Peyer's patch (tissue), 4 donors: ENCODE data around the gene PPP1R12B. TPM values are rescaled to one million over a fixed set of nuclear protein-coding genes. Genes with fewer than 3 reads are reported as not detected.

ENCODE experiments used
- DNase-seq, 3 donors: peaks; one replicate each; pipeline ENCODE4 v3.0.0-alpha.2; 2017 to 2019
- H3K27ac ChIP-seq, 4 donors: fragments of 200-600 bp; sonication (generic); one replicate each; pipeline ENCODE4 v1.5.1; 2016 to 2019
- H3K27me3 ChIP-seq, 2 donors: fragments of 200-600 bp; sonication (generic); one replicate each; pipeline ENCODE4 v1.5.1; 2019
- H3K36me3 ChIP-seq, 3 donors: fragments of 200-600 bp; sonication (generic); one replicate each; pipeline ENCODE4 v1.5.1; 2016 to 2019
- H3K4me1 ChIP-seq, 4 donors: fragments of 200-600 bp; sonication (generic); one replicate each; pipeline ENCODE4 v1.5.1; 2016 to 2019
- H3K4me3 ChIP-seq, 4 donors: fragments of 200-600 bp; sonication (generic); 1 replicate in 3 of 4; 2 replicates in 1 of 4; pipeline ENCODE4 v1.5.1; 2016 to 2019; ENCODE audit warnings: mild to moderate bottlenecking in 1 of 4
- H3K9me3 ChIP-seq, 4 donors: fragments of 200-600 bp; sonication (generic); one replicate each; pipeline ENCODE4 v1.5.1; 2016 to 2019; ENCODE audit warnings: mild to moderate bottlenecking in 1 of 4
- POLR2A ChIP-seq, 2 donors: fragments of 450-650 bp; IDR thresholded peaks; one replicate each; pipeline ENCODE4 v1.5.1; 2017; ENCODE audit warnings: antibody characterized with exemption in 2 of 2, mild to moderate bottlenecking in 2 of 2, moderate library complexity in 2 of 2
- total RNA-seq, 4 donors: library from RNA; depleted of rRNA; stranded (reverse); fragments of >200 nt; gene quantifications; one replicate each; pipeline ENCODE4 v1.1.0, GENCODE V29; 2016
- TF ChIP-seq, protein P1 (sequence below), 6 experiments: fragments of 450-650 bp in 4 of 6; fragments of 200-600 bp in 2 of 6; sonication (generic) in 1 of 6; IDR thresholded peaks; one replicate each; pipeline ENCODE4 v1.5.1; 2017 to 2019; ENCODE audit warnings: antibody characterized with exemption in 6 of 6, mild to moderate bottlenecking in 3 of 6, moderate library complexity in 1 of 6

The PPP1R12B gene
- total RNA-seq, 4 donors from 2014 or later, result 33.1 to 131 (median 90.8) TPM

DNA sequence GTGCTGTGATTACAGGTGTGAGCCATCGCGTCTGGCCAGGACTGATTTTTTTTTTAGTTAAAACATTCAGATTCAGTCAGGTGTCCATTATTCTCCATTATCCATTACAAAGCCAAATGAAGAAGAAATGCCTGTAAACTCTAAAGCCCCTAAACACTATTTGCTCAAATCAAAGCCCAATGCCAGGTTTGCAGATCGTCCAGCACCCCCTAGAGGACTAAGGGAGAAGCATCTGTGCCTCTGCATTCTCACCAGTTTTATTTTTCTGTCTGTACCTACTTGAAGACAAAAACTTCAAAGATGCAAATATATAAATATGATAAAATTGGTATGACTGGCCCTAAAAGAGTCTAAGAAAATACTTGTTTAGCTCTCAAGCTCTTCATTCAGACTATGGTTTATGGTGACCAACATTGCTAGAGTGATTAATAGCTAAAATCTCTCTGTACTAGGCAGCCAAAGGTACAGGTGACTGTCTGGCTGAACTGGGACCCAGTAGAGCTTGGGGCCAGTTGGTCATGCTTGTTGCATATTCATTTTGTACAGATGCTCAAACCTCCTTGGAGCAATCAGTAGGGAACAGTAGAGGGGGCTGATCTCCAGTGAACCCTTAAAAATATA is 223.3 kb downstream of the PPP1R12B start:
- DNase-seq, result peak in 1 of 3 donors; percentile 56
- peaks cover 0 to 25% (median 0%) of the 10 kb centered on the region in 4 donors for H3K4me1 ChIP-seq
- H3K27ac ChIP-seq, result no peak overlapping the region
- TF ChIP-seq, protein P1, sequence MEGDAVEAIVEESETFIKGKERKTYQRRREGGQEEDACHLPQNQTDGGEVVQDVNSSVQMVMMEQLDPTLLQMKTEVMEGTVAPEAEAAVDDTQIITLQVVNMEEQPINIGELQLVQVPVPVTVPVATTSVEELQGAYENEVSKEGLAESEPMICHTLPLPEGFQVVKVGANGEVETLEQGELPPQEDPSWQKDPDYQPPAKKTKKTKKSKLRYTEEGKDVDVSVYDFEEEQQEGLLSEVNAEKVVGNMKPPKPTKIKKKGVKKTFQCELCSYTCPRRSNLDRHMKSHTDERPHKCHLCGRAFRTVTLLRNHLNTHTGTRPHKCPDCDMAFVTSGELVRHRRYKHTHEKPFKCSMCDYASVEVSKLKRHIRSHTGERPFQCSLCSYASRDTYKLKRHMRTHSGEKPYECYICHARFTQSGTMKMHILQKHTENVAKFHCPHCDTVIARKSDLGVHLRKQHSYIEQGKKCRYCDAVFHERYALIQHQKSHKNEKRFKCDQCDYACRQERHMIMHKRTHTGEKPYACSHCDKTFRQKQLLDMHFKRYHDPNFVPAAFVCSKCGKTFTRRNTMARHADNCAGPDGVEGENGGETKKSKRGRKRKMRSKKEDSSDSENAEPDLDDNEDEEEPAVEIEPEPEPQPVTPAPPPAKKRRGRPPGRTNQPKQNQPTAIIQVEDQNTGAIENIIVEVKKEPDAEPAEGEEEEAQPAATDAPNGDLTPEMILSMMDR (IDR thresholded peaks at IDR 0.05), result peak; percentile 46 to 80 (median 74)
- TF ChIP-seq POLR2A (IDR thresholded peaks at IDR 0.05), result no peak
- H3K27me3 ChIP-seq, result no peaks in the 10 kb centered on the region
- H3K36me3 ChIP-seq, result peaks cover 0 to 41% (median 0%) of the 10 kb centered on the region in 3 donors
- H3K4me3 ChIP-seq, result no peak overlapping the region
- H3K9me3 ChIP-seq, result no peaks in the 10 kb centered on the region

DNA sequence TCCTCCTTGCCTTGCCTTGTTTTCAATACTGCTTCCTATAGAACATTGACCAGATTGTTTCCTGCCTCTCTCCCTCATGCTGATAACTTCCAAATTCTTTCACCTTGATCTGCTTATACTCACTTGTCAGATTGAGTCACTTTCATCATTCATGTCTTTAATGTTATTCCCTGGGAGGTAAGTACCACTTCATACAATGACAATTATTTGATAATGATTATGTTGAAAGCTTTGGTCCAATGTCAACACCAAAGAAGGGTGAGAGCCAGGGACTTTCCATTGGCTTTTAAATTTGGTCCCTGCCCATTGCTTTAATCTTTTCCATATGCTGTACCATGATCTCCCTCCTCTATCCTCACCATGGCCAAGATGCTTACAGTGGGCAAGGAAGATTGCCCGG is 224.4 kb downstream of the PPP1R12B start:
- Histone ChIP-seq H3K27ac (no peak overlapping the region), H3K27me3 (no peaks in the 10 kb centered on the region), H3K9me3 (no peaks in the 10 kb centered on the region), H3K36me3 (peaks cover 0 to 35% (median 0%) of the 10 kb centered on the region in 3 donors), H3K4me1 (peaks cover 0 to 19% (median 0%) of the 10 kb centered on the region in 4 donors), H3K4me3 (no peak overlapping the region)
- DNase-seq, result no peak
- TF ChIP-seq, protein P1 (IDR thresholded peaks at IDR 0.05), result no peak
- no peak for TF ChIP-seq POLR2A (IDR thresholded peaks at IDR 0.05)

DNA sequence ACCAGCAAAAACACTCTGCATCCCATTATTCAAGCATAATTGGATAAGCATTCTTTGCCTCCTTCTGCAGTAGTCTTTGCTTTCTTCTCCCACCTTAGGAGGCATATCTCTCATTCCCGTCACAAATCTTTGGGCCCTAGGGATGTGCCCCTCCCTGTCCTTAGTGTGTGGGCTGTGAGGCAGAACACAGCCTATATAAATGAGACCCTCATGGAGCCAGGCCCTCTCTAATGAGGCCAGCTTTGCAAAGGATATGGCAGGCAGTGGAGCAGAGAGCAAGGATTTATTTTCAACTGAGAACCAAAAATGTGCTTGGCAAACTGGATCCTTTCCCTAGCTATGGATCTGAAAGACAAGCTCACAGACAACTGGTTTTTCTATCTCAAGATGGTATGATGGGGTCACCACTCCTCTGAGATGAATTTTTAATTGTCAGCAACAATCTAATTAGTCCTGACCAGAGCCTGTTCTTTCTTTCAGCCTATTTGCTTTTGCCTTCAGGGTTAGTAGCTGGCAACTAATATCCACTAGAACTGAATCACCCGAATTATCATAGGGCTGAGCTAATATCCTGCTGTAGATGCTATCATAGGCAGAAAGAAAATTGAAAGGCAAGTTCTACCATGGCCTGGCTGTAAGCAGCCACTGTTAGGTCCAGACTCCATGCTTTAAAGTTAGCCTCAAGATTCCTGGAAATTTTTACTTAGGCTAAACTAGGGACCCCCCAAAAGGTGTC is 227.6 kb downstream of the PPP1R12B start:
- Histone ChIP-seq H3K27ac (peak overlapping the region in 3 of 4 donors; percentile 1 to 48 (median 41)), H3K27me3 (no peaks in the 10 kb centered on the region)
- TF ChIP-seq POLR2A (IDR thresholded peaks at IDR 0.05), result no peak
- TF ChIP-seq, protein P1 (IDR thresholded peaks at IDR 0.05), result no peak

DNA sequence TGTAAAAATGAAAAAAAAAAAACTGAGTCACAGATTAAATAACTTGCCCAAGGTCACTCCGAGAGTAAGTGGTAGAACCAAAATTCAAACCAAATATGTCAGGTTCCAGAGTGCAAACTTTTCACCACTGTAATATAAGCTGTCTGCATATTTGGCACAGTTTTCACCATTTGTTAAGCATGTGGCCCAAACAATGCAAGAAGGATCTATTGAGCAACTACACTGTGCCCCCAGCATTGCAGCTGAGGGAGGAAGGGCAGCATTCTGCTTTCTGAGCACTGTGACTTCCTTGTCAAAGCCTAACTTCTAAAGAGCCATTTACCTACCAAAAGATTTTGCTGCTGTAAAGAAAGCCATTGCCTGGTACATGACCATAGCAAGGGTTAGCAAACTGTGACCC is 228.3 kb downstream of the PPP1R12B start:
- Histone ChIP-seq H3K4me1 (no peaks in the 10 kb centered on the region), H3K9me3 (no peaks in the 10 kb centered on the region), H3K27ac (peak overlapping the region in 1 of 4 donors; percentile 48), H3K36me3 (peaks cover 0 to 37% (median 0%) of the 10 kb centered on the region in 3 donors), H3K4me3 (no peak overlapping the region), H3K27me3 (no peaks in the 10 kb centered on the region)
- no peak for DNase-seq
- TF ChIP-seq POLR2A (IDR thresholded peaks at IDR 0.05), result no peak
- TF ChIP-seq, protein P1 (IDR thresholded peaks at IDR 0.05), result no peak

More for the DNA sequence above, 227.6 kb downstream of the PPP1R12B start:
- Histone ChIP-seq H3K9me3 (no peaks in the 10 kb centered on the region), H3K36me3 (peaks cover 0 to 30% (median 0%) of the 10 kb centered on the region in 3 donors), H3K4me1 (no peaks in the 10 kb centered on the region), H3K4me3 (no peak overlapping the region)
- no peak for DNase-seq

DNA sequence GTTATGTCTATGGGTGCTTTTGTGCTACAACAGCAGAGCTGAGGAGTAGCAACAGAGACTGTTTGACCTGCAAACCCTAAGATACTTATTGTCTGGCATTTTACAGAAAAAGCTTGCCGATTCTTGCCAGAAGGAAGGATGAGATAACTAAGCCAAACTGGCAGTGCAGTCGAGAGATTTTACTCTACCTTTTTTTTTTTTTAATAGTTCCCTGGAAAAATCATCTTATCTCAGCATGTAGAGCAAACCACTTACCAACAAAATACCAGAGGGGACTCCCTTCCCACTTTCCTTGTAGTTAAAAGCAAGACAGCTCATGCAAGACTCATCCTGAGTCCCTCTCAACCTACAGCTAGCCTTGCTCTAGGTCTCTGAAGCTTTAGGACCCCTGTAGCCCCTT is 228.9 kb downstream of the PPP1R12B start:
- Histone ChIP-seq H3K9me3 (no peaks in the 10 kb centered on the region), H3K27me3 (no peaks in the 10 kb centered on the region), H3K4me3 (no peak overlapping the region), H3K27ac (peak overlapping the region in 2 of 4 donors; percentile 26 to 48), H3K4me1 (no peaks in the 10 kb centered on the region), H3K36me3 (peaks cover 0 to 36% (median 0%) of the 10 kb centered on the region in 3 donors)
- no peak for TF ChIP-seq POLR2A (IDR thresholded peaks at IDR 0.05)
- TF ChIP-seq, protein P1 (IDR thresholded peaks at IDR 0.05), result no peak
- no peak for DNase-seq
